Mesothelial cell of epicardium (in vitro differentiated cells): ENCODE measurements around the gene TYRO3. TPM values are rescaled to one million over a fixed set of nuclear protein-coding genes. Genes with fewer than 3 reads are reported as not detected.

Experiments
- DNase-seq, 2 experiments: peaks; one replicate each; pipeline ENCODE4 v3.0.0; 2021; ENCODE audit warnings: low spot score in 2 of 2; ENCODE audit not compliant: unreplicated experiment in 2 of 2
- H3K27ac Mint-ChIP-seq: 2 replicates; pipeline ENCODE4 v1.8.0; 2021; ENCODE audit warnings: mixed read lengths
- H3K27me3 Mint-ChIP-seq: 2 replicates; pipeline ENCODE4 v1.8.0; 2021; ENCODE audit warnings: low read depth, mixed read lengths
- H3K36me3 Mint-ChIP-seq: 2 replicates; pipeline ENCODE4 v1.8.0; 2021; ENCODE audit warnings: mixed read lengths
- H3K4me1 Mint-ChIP-seq: 2 replicates; pipeline ENCODE4 v1.8.0; 2021; ENCODE audit warnings: mixed read lengths
- H3K4me3 Mint-ChIP-seq: 2 replicates; pipeline ENCODE4 v1.8.0; 2021; ENCODE audit warnings: mild to moderate bottlenecking, moderate library complexity, mixed read lengths
- H3K9me3 Mint-ChIP-seq: 2 replicates; pipeline ENCODE4 v1.8.0; 2021; ENCODE audit warnings: mixed read lengths
- CTCF ChIP-seq: fragments of 200-600 bp; sonication (generic); IDR thresholded peaks from one replicate; pipeline ENCODE4 v1.5.0; 2021; ENCODE audit warnings: antibody characterized with exemption; ENCODE audit not compliant: unreplicated experiment
- total RNA-seq: library from RNA; stranded (reverse); gene quantifications from 3 replicates; pipeline ENCODE4 v1.2.1, GENCODE V29; 2021

The TYRO3 gene
- total RNA-seq, 1 donor from 2014 or later, result 94.4 TPM

- peaks cover 14% of the 10 kb centered on the region for H3K4me1 Mint-ChIP-seq
- H3K27ac Mint-ChIP-seq, result peak overlapping the region; percentile 81
- H3K4me3 Mint-ChIP-seq, result peak overlapping the region; percentile 62
- no peaks in the 10 kb centered on the region for H3K27me3 Mint-ChIP-seq
- TF ChIP-seq CTCF, result no peak
- H3K36me3 Mint-ChIP-seq, result peaks cover 3% of the 10 kb centered on the region
- no peak for DNase-seq
- H3K9me3 Mint-ChIP-seq, result peaks cover 16% of the 10 kb centered on the region
Observed at GRCh38 chr15:41620536-41621199, 61.7 kb downstream of the TYRO3 start.

GRCh38 chr15:41621200-41622193, 62.5 kb downstream of the TYRO3 start:
- Mint-ChIP-seq H3K4me1 (peaks cover 14% of the 10 kb centered on the region), H3K36me3 (peaks cover 3% of the 10 kb centered on the region), H3K27me3 (no peaks in the 10 kb centered on the region), H3K9me3 (peaks cover 16% of the 10 kb centered on the region), H3K4me3 (peak overlapping the region; percentile 62), H3K27ac (peak overlapping the region; percentile 81)
- TF ChIP-seq CTCF, result no peak
- DNase-seq, result peak; percentile 56 to 76

GRCh38 chr15:41622901-41623300, 63.9 kb downstream of the TYRO3 start:
- no peak for TF ChIP-seq CTCF
- Mint-ChIP-seq H3K27me3 (no peaks in the 10 kb centered on the region), H3K36me3 (peaks cover 4% of the 10 kb centered on the region), H3K27ac (peak overlapping the region; percentile 72), H3K9me3 (peaks cover 8% of the 10 kb centered on the region), H3K4me1 (peaks cover 14% of the 10 kb centered on the region), H3K4me3 (no peak overlapping the region)
- no peak for DNase-seq

- Mint-ChIP-seq H3K36me3 (peaks cover 1% of the 10 kb centered on the region), H3K9me3 (no peaks in the 10 kb centered on the region)
Observed at GRCh38 chr15:41627203-41627602, 68.2 kb downstream of the TYRO3 start.

GRCh38 chr15:41629463-41629862, 70.5 kb downstream of the TYRO3 start:
- DNase-seq, result no peak
- H3K36me3 Mint-ChIP-seq, result peaks cover 1% of the 10 kb centered on the region
- H3K4me1 Mint-ChIP-seq, result peaks cover 29% of the 10 kb centered on the region
- H3K4me3 Mint-ChIP-seq, result no peak overlapping the region
- no peaks in the 10 kb centered on the region for H3K27me3 Mint-ChIP-seq
- no peaks in the 10 kb centered on the region for H3K9me3 Mint-ChIP-seq
- no peak overlapping the region for H3K27ac Mint-ChIP-seq
- TF ChIP-seq CTCF, result no peak

More at GRCh38 chr15:41627203-41627602, 68.2 kb downstream of the TYRO3 start:
- Mint-ChIP-seq H3K4me1 (peaks cover 31% of the 10 kb centered on the region), H3K27me3 (no peaks in the 10 kb centered on the region), H3K4me3 (no peak overlapping the region), H3K27ac (no peak overlapping the region)
- TF ChIP-seq CTCF, result no peak
- no peak for DNase-seq
